IMR-90 (cell line): ENCODE measurements around the gene AGAP1. TPM values are rescaled to one million over a fixed set of nuclear protein-coding genes. Genes with fewer than 3 reads are reported as not detected.

Experiments used
- ATAC-seq: fragments of 200-7000 bp; cut with Tn5 transposase; 2 replicates; pipeline ENCODE4 v1.9.1; 2020; ENCODE audit warnings: low read depth, mild to moderate bottlenecking, moderate library complexity
- BruUV-seq: library from RNA; stranded (reverse); fragments of 400-500 nt; replicated peaks from 2 replicates; lab custom pipeline; 2021; lab: Mats Ljungman, UMichigan
- CTCF ChIA-PET: fragments of 300-600 bp; formaldehyde crosslinking; extraction: SDS; loops from one replicate; lab custom pipeline; 2021; ENCODE audit warnings: antibody characterized with exemption; lab: Yijun Ruan, JAX
- POLR2A ChIA-PET: fragments of 300-600 bp; sonication (Branson Sonifier 250); formaldehyde crosslinking; loops from one replicate; lab custom pipeline; 2022; ENCODE audit warnings: antibody characterized with exemption; ENCODE audit not compliant: unreplicated experiment; lab: Charles Lee
- DNase-seq: peaks from one replicate; pipeline ENCODE4 v3.0.0; 2013
- H2AFZ ChIP-seq: replicated peaks from 2 replicates; pipeline ENCODE3; 2013; ENCODE audit warnings: low read length, mild to moderate bottlenecking; ENCODE audit not compliant: poor library complexity
- H2AK5ac ChIP-seq: 2 replicates; pipeline ENCODE4 v1.6.1; 2013; ENCODE audit warnings: low read depth, low read length, inconsistent platforms
- H2AK9ac ChIP-seq: replicated peaks from 2 replicates; pipeline ENCODE3; 2013; ENCODE audit warnings: mild to moderate bottlenecking, low read depth, low read length, moderate library complexity; ENCODE audit not compliant: poor library complexity
- H2BK120ac ChIP-seq: 2 replicates; pipeline ENCODE4 v1.6.1; 2013; ENCODE audit warnings: low read depth, low read length, inconsistent platforms
- H2BK15ac ChIP-seq: 3 replicates; pipeline ENCODE4 v1.6.1; 2013; ENCODE audit warnings: low read depth, low read length, inconsistent platforms
- H2BK20ac ChIP-seq: 2 replicates; pipeline ENCODE4 v1.6.1; 2013; ENCODE audit warnings: low read depth, mild to moderate bottlenecking, inconsistent platforms, low read length, moderate library complexity
- H2BK5ac ChIP-seq: 2 replicates; pipeline ENCODE4 v1.6.1; 2013; ENCODE audit warnings: mild to moderate bottlenecking, low read depth, low read length, inconsistent platforms; ENCODE audit not compliant: poor library complexity, severe bottlenecking
- H3K14ac ChIP-seq: replicated peaks from 2 replicates; pipeline ENCODE4 v1.6.1; 2013; ENCODE audit warnings: low read depth, low read length, inconsistent platforms
- H3K18ac ChIP-seq: 2 replicates; pipeline ENCODE4 v1.6.1; 2013; ENCODE audit warnings: low read depth, low read length, control low read depth
- H3K23ac ChIP-seq: 2 replicates; pipeline ENCODE4 v1.6.1; 2013; ENCODE audit warnings: low read depth, low read length, inconsistent platforms
- H3K27ac ChIP-seq: 2 replicates; pipeline ENCODE4 v1.5.1; 2013; ENCODE audit warnings: mild to moderate bottlenecking, control low read depth, low read length; ENCODE audit not compliant: insufficient read depth
- H3K27me3 ChIP-seq: 2 replicates; pipeline ENCODE4 v1.6.1; 2013; ENCODE audit warnings: low read length; ENCODE audit not compliant: control insufficient read depth, insufficient read depth
- H3K36me3 ChIP-seq: 2 replicates; pipeline ENCODE4 v1.6.1; 2013; ENCODE audit warnings: low read length, mixed read lengths; ENCODE audit not compliant: control insufficient read depth, insufficient read depth
- H3K4ac ChIP-seq: 2 replicates; pipeline ENCODE4 v1.6.1; 2013; ENCODE audit warnings: low read depth, low read length, inconsistent platforms
- H3K4me1 ChIP-seq: 2 replicates; pipeline ENCODE4 v1.6.1; 2013; ENCODE audit warnings: low read length, mixed read lengths; ENCODE audit not compliant: control insufficient read depth, insufficient read depth
- H3K4me2 ChIP-seq: 2 replicates; pipeline ENCODE4 v1.6.1; 2013; ENCODE audit warnings: low read depth, mild to moderate bottlenecking, control low read depth, low read length, moderate library complexity
- H3K4me3 ChIP-seq: 2 replicates; pipeline ENCODE4 v1.5.1; 2013; ENCODE audit warnings: low read depth, mild to moderate bottlenecking, control low read depth, low read length, moderate library complexity; ENCODE audit not compliant: insufficient read depth
- H3K56ac ChIP-seq: 2 replicates; pipeline ENCODE4 v1.6.1; 2013; ENCODE audit warnings: low read length, inconsistent platforms; ENCODE audit not compliant: insufficient read depth; ENCODE audit errors: extremely low read depth
- H3K79me1 ChIP-seq, 2 experiments: 2 replicates each; pipeline ENCODE4 v1.6.1; 2013; ENCODE audit warnings: low read length in 2 of 2, inconsistent platforms in 1 of 2, low read depth in 1 of 2
- H3K9ac ChIP-seq: 2 replicates; pipeline ENCODE4 v1.6.1; 2013; ENCODE audit warnings: low read depth, low read length, control low read depth
- H3K9me1 ChIP-seq: 2 replicates; pipeline ENCODE4 v1.6.1; 2013; ENCODE audit warnings: low read length, inconsistent platforms; ENCODE audit not compliant: insufficient read depth
- H3K9me3 ChIP-seq: 2 replicates; pipeline ENCODE4 v1.6.1; 2013; ENCODE audit warnings: low read length; ENCODE audit not compliant: control insufficient read depth, insufficient read depth
- H4K20me1 ChIP-seq: 2 replicates; pipeline ENCODE4 v1.6.1; 2013; ENCODE audit warnings: low read length, inconsistent platforms; ENCODE audit not compliant: insufficient read depth
- H4K5ac ChIP-seq: 2 replicates; pipeline ENCODE4 v1.6.1; 2013; ENCODE audit warnings: mild to moderate bottlenecking, low read depth, low read length, control low read depth
- H4K8ac ChIP-seq, 2 experiments: 2 replicates each; pipeline ENCODE4 v1.6.1; 2013; ENCODE audit warnings: low read depth in 2 of 2, low read length in 2 of 2, control low read depth in 1 of 2, inconsistent platforms in 1 of 2
- H4K91ac ChIP-seq: 2 replicates; pipeline ENCODE4 v1.6.1; 2013; ENCODE audit warnings: low read depth, low read length, inconsistent platforms; ENCODE audit not compliant: insufficient read depth
- RAD21 ChIP-seq: IDR thresholded peaks from 2 replicates; pipeline ENCODE4 v1.6.1; 2012; ENCODE audit warnings: low read length, improper control_type of control experiment
- WGBS, 2 experiments: methylation state at CpG; one replicate each; pipeline versions ENCODE4 v1.1.5 to v1.1.7; 2013; ENCODE audit warnings: missing lambda C conversion rate in 2 of 2; ENCODE audit not compliant: insufficient read length in 1 of 2; ENCODE audit errors: extremely low coverage in 2 of 2; 5-methylcytosine and 5-hydroxymethylcytosine counted together
- dilution Hi-C: fragments of 300-500 bp; cut with HindIII; formaldehyde crosslinking; loops from one replicate; pipeline ENCODE4 v1.14.3; 2018; ENCODE audit warnings: low sequenced_read_pairs; ENCODE audit not compliant: unreplicated experiment
- in situ Hi-C: fragments of 300-500 bp; cut with MboI; formaldehyde crosslinking; loops from 3 replicates; pipeline ENCODE4 v1.14.3; 2019; ENCODE audit warnings: low sequenced_read_pairs, inconsistent platforms, mixed read lengths
- intact Hi-C: fragments of 100-400 bp; cut with micrococcal nuclease; formaldehyde crosslinking; loops from 2 replicates; pipeline ENCODE4 v1.10.0; 2022
- polyA plus RNA-seq, 3 experiments: library from polyadenylated mRNA; depleted of rRNA; stranded (reverse); fragments of >200 nt; gene quantifications; 2 replicates each; pipeline ENCODE4 v1.2.3, GENCODE V29; 2012; ENCODE audit warnings: low replicate concordance in 1 of 3
- total RNA-seq: library from RNA; depleted of rRNA; stranded (reverse); fragments of >200 nt; gene quantifications from 2 replicates; pipeline ENCODE4 v1.2.3, GENCODE V29; 2012

Gene AGAP1
- total and polyA plus RNA-seq, 2 of the 4 experiments (the other 2 are of a cell fraction), result 15.1 to 16.4 TPM

GRCh38 chr2:235545339-235546150 is 51.7 kb downstream of the AGAP1 start:
- Histone ChIP-seq H2AFZ (no peak overlapping the region), H3K79me1 (peaks cover 34 to 59% of the 10 kb centered on the region in 2 experiments), H3K18ac (no peak overlapping the region), H3K9ac (no peak overlapping the region), H4K91ac (no peak overlapping the region), H3K4me3 (no peak overlapping the region), H2BK20ac (no peak overlapping the region), H3K14ac (no peak overlapping the region), H3K27ac (no peak overlapping the region), H3K4me2 (no peak overlapping the region), H2BK5ac (no peak overlapping the region), H2BK15ac (no peak overlapping the region), H3K36me3 (no peaks in the 10 kb centered on the region), H3K9me1 (0 out of 2 replicates have a peak, but pooled peaks cover 6% of the 10 kb centered on the region), H2AK9ac (no peak overlapping the region), H3K27me3 (no peaks in the 10 kb centered on the region), H3K56ac (no peak overlapping the region), H4K8ac (no peak overlapping the region), H3K23ac (no peak overlapping the region), H2BK120ac (no peak overlapping the region), H3K4ac (no peak overlapping the region), H3K9me3 (no peaks in the 10 kb centered on the region), H3K4me1 (peaks cover 2% of the 10 kb centered on the region; the same call in 1 of the 2 replicates), H4K20me1 (peaks cover 77% of the 10 kb centered on the region), H2AK5ac (no peak overlapping the region), H4K5ac (no peak overlapping the region)
- CTCF ChIA-PET, result no interaction called here
- DNase-seq, result no peak
- POLR2A ChIA-PET, result no interaction called here
- dilution Hi-C loops, result no loop called here
- in situ Hi-C loops, result no loop called here
- intact Hi-C loops, result no loop called here
- no peak for TF ChIP-seq RAD21
- no peak; the same call in 1 of the 2 replicates for ATAC-seq
- no TSS peak for BruUV-seq
- WGBS, 2 experiments, result 48% methylated on average over 3 of the region's 11 CpGs; no CpG with 5 or more reads in 1 of the 2 experiments
